Measurements from ENCODE around the gene VPS35L.

VPS35L gene

DNA sequence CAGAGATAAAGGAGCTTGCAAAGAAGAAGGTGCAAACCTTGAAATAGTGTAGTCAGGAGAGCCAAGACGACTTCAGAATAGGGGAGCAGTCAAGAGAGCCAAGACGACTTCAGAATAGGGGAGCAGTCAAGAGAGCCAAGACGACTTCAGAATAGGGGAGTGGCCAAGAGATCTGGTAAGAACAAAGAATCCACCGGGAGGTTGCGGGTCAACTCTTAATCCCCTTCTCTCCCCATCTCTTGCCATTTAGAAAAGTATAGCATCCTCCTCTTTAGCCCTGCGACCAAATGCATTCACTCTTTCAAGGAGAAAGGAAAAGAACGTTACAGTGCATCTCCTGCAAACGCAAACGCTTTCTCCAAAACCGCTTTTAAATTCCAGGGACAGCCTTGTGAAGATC, 161.8 kb downstream of the VPS35L start:
- no peak for TF ChIP-seq CTCF (conservative IDR thresholded peaks at IDR 0.05; ENCODE audit: control insufficient read depth, insufficient read depth, low read depth, low read length)
- peak; percentile 13 for DNase-seq (ENCODE audit: low read depth)
- peak overlapping the region; percentile 75 for H3K4me3 ChIP-seq (ENCODE audit: control insufficient read depth, low read depth, low read length)

DNA sequence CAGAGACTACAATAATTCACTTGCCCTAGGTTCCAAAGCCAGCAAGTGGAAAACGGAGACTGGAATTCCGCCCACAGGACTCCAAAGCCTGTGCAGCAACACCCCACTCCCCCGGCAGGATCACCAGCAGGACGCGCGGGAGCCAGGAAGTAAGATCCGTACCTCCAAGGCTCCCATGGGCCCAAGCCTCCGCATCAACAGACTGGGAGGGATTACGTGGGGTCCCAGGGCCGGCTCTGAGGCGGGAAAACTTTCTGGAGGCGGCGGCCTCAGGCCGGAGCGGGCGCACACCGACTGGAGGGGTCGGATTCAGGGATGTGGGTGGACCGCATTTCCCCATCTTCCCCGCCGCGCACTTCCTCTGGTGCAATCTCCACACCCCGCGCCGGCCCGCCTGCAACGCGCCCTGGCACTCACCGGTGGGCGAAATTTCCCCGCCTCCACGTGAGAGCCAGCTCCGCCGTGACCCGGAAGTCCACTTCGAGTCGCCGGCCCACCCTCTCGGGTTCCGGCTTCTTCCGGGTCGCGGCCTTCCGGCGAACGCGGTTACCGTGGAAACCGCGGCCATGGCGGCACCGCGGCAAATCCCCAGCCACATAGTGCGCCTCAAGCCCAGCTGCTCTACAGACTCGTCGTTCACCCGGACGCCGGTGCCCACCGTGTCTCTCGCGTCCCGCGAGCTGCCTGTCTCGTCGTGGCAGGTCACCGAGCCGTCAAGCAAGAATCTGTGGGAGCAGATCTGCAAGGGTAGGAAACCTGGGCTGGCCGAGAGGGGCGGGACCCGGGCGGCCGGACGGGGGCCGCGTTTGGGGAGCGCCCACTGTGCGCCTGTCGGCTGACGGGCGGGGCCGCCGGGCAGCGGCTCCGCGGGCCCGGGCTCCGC, 162.5 kb downstream of the VPS35L start, which contains the start of the genes IQCK and KNOP1:
TSS of gene IQCK (plus strand) at position 531 of the 883 bp plus-strand sequence. CDS start at position 567, 36 bp downstream.
TSS of gene KNOP1 (minus strand) at position 487 of the 883 bp plus-strand sequence. CDS start 3,192 bp downstream, outside the sequence.
- peak; percentile 3 for TF ChIP-seq CTCF (conservative IDR thresholded peaks at IDR 0.05; ENCODE audit: control insufficient read depth, insufficient read depth, low read depth, low read length)
- peak within 1 kb of the TSS; percentile 75 for H3K4me3 ChIP-seq (ENCODE audit: control insufficient read depth, low read depth, low read length)
- DNase-seq (ENCODE audit: low read depth) = peak; percentile 82

DNA sequence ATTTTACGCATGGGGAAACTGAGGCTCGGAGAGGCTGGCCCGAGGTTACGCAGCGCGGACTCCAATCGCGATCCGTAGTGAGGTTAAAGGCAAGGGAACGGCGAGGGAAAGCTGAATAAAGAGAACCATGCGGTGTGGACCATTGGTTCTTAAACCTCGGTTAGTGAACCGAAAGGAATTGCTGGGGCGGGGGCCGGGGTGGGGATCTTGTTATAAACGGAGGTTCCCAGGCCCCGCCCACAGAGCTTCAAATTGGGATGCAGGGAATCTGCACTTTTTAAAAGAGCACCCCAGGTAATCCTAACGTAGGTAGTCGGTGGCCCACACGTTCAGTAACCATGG, 163.1 kb downstream of the VPS35L start:
- no peak for TF ChIP-seq CTCF (conservative IDR thresholded peaks at IDR 0.05; ENCODE audit: control insufficient read depth, insufficient read depth, low read depth, low read length)
- DNase-seq (ENCODE audit: low read depth) = peak; percentile 14
- peak overlapping the region; percentile 75 for H3K4me3 ChIP-seq (ENCODE audit: control insufficient read depth, low read depth, low read length)

GRCh38 chr16:19722269-19722952, 166.9 kb downstream of the VPS35L start:
- H3K4me3 ChIP-seq (ENCODE audit: control insufficient read depth, low read depth, low read length) = no peak overlapping the region
- no peak for DNase-seq (ENCODE audit: low read depth)
- TF ChIP-seq CTCF (conservative IDR thresholded peaks at IDR 0.05; ENCODE audit: control insufficient read depth, insufficient read depth, low read depth, low read length) = no peak

DNA sequence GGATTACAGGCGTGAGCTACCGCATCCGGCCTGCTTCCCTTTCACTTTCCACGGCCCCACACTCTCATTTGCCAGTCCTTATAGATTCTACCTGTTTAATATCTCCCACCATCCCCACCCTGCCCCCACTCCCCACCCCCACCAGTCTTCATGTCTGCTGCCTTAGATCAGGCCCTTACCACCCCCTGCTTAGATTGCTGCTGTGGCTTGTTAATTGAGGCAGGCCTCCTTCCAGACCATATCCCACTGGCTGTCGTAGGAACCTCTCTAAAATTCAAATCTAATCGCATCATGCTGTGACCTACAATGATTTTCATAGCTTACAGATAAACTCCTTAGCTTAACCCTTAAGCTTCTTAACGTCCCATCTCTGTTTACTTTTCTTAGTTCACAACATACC, 167.5 kb downstream of the VPS35L start:
- TF ChIP-seq CTCF (conservative IDR thresholded peaks at IDR 0.05; ENCODE audit: control insufficient read depth, insufficient read depth, low read depth, low read length) = no peak
- no peak overlapping the region for H3K4me3 ChIP-seq (ENCODE audit: control insufficient read depth, low read depth, low read length)
- no peak for DNase-seq (ENCODE audit: low read depth)

GRCh38 chr16:19728636-19728965, 173.1 kb downstream of the VPS35L start:
- DNase-seq (ENCODE audit: low read depth) = no peak
- no peak overlapping the region for H3K4me3 ChIP-seq (ENCODE audit: control insufficient read depth, low read depth, low read length)
- TF ChIP-seq CTCF (conservative IDR thresholded peaks at IDR 0.05; ENCODE audit: control insufficient read depth, insufficient read depth, low read depth, low read length) = no peak
